GM18873 (cell line): ENCODE results near the gene MRPL53.

Experiments
- ATAC-seq: cut with Tn5 transposase; IDR thresholded peaks from one replicate; pipeline ENCODE4 v1.9.1; 2021; ENCODE audit warnings: mild to moderate bottlenecking, moderate library complexity, moderate number of reproducible peaks; ENCODE audit not compliant: unreplicated experiment, low FRiP score

MRPL53 gene

GRCh38 chr2:74472086-74472944 lies at the start of gene MRPL53:
TSS of gene MRPL53 (minus strand) at chr2:74472680. CDS start at chr2:74472660, 20 bp downstream.
- ATAC-seq, result peak; percentile 68

GRCh38 chr2:74516650-74517049 lies 44.2 kb upstream of the MRPL53 start:
- no peak for ATAC-seq

- ATAC-seq, result no peak
These were observed 43.6 kb upstream of the MRPL53 start for GRCh38 chr2:74515981-74516633.

GRCh38 chr2:74515271-74515980 lies 42.9 kb upstream of the MRPL53 start:
- ATAC-seq, result no peak

GRCh38 chr2:74514368-74515270 lies 42.1 kb upstream of the MRPL53 start, which contains the start of gene TLX2:
TSS of gene TLX2 (plus strand) at chr2:74514450. CDS start at chr2:74514807, 357 bp downstream.
- ATAC-seq, result no peak

- ATAC-seq, result no peak
These were observed 41.3 kb upstream of the MRPL53 start for GRCh38 chr2:74513605-74514367.

- no peak for ATAC-seq
These were observed 40.5 kb upstream of the MRPL53 start for GRCh38 chr2:74512744-74513604.

- ATAC-seq, result no peak
These were observed 38.9 kb upstream of the MRPL53 start for GRCh38 chr2:74511104-74511989.

- no peak for ATAC-seq
These were observed 37.8 kb upstream of the MRPL53 start for GRCh38 chr2:74510272-74510671.

GRCh38 chr2:74507926-74508520 lies 35.5 kb upstream of the MRPL53 start:
- no peak for ATAC-seq

GRCh38 chr2:74507145-74507925 lies 34.9 kb upstream of the MRPL53 start, which contains the start of gene PCGF1:
TSS of gene PCGF1 (minus strand) at chr2:74507695. CDS start at chr2:74507668, 27 bp downstream.
- ATAC-seq, result peak; percentile 84

GRCh38 chr2:74505448-74506246 lies 33.2 kb upstream of the MRPL53 start:
- ATAC-seq, result no peak

- no peak for ATAC-seq
These were observed 32.1 kb upstream of the MRPL53 start for GRCh38 chr2:74504591-74504990.

- no peak for ATAC-seq
These were observed 31.3 kb upstream of the MRPL53 start for GRCh38 chr2:74503506-74504475.
